HepG2 (cell line): ENCODE measurements around the gene PAPOLA. TPM values are rescaled to one million over a fixed set of nuclear protein-coding genes. Genes with fewer than 3 reads are reported as not detected.

ENCODE experiments used
- ATAC-seq: fragments of 200-7000 bp; cut with Tn5 transposase; 3 replicates; pipeline ENCODE4 v1.9.1; 2020; ENCODE audit warnings: mild to moderate bottlenecking, moderate library complexity
- BruUV-seq: library from RNA; stranded (reverse); fragments of 400-500 nt; replicated peaks from 2 replicates; lab custom pipeline; 2021; lab: Mats Ljungman, UMichigan
- CTCF ChIA-PET: fragments of 300-600 bp; formaldehyde crosslinking; extraction: SDS; loops from one replicate; lab custom pipeline; 2021; ENCODE audit warnings: low total read pairs, inconsistent platforms, low intra/inter-chr PET ratio; lab: Yijun Ruan, JAX
- POLR2A ChIA-PET: fragments of 350-600 bp; sonication (Branson Sonifier 250); formaldehyde crosslinking; loops from one replicate; lab custom pipeline; 2020; ENCODE audit warnings: antibody characterized with exemption, inconsistent platforms; lab: Yijun Ruan, JAX
- DNase-seq: peaks from one replicate; pipeline ENCODE4 v3.0.0-alpha.2; 2015; ENCODE audit warnings: low spot score
- FAIRE-seq: peaks from 3 replicates; lab custom pipeline; 2011; peaks lifted over from hg19 to GRCh38; lab: Jason Lieb, UNC
- H2AFZ ChIP-seq: one replicate; pipeline ENCODE4 v1.6.1; 2011; ENCODE audit warnings: low read length, inconsistent platforms
- H3K27ac ChIP-seq: fragments of 300-600 bp; 3 replicates; pipeline ENCODE4 v1.8.0; 2011; ENCODE audit warnings: mixed run types, mild to moderate bottlenecking, mixed read lengths, low read length, inconsistent platforms; ENCODE audit not compliant: insufficient read depth; ENCODE audit errors: extremely low read length
- H3K27me3 ChIP-seq, 2 experiments: fragments of 200-600 bp in 1 of 2; 2 replicates in 1 of 2; 3 replicates in 1 of 2; pipeline versions ENCODE4 v1.6.0 to v1.8.0; 2011; ENCODE audit warnings: low read length in 2 of 2, mild to moderate bottlenecking in 2 of 2, moderate library complexity in 2 of 2, inconsistent platforms in 1 of 2; ENCODE audit not compliant: insufficient read depth in 2 of 2, control insufficient read depth in 1 of 2
- H3K36me3 ChIP-seq, 2 experiments: fragments of 200-600 bp in 1 of 2; replicated peaks in 1 of 2; 2 replicates in 1 of 2; 3 replicates in 1 of 2; pipeline versions ENCODE4 v1.5.1 to v1.8.0; 2011; ENCODE audit warnings: low read length in 2 of 2, inconsistent platforms in 1 of 2; ENCODE audit not compliant: insufficient read depth in 2 of 2, control insufficient read depth in 1 of 2
- H3K4me1 ChIP-seq: 2 replicates; pipeline ENCODE4 v1.5.1; 2012; ENCODE audit warnings: low read length, inconsistent platforms; ENCODE audit not compliant: insufficient read depth
- H3K4me2 ChIP-seq: 2 replicates; pipeline ENCODE4 v1.6.0; 2011; ENCODE audit warnings: low read depth, low read length, inconsistent platforms
- H3K4me3 ChIP-seq, 3 experiments: fragments of 200-600 bp in 1 of 3; sonication (generic), shearing (Covaris generic) in 1 of 3; replicated peaks in 1 of 3; 2 replicates each; pipeline ENCODE4 v1.5.1; 2011 to 2016; ENCODE audit warnings: low read length in 3 of 3, inconsistent platforms in 2 of 3, low read depth in 2 of 3, mild to moderate bottlenecking in 2 of 3, control low read depth in 1 of 3, mixed read lengths in 1 of 3; ENCODE audit not compliant: insufficient read depth in 1 of 3
- H3K79me2 ChIP-seq: one replicate; pipeline ENCODE4 v1.6.1; 2011; ENCODE audit warnings: low read length, inconsistent platforms; ENCODE audit not compliant: insufficient read depth
- H3K9ac ChIP-seq: 2 replicates; pipeline ENCODE4 v1.6.0; 2011; ENCODE audit warnings: mild to moderate bottlenecking, low read depth, low read length, inconsistent platforms; ENCODE audit not compliant: insufficient read depth
- H3K9me3 ChIP-seq: 2 replicates; pipeline ENCODE4 v1.5.1; 2012; ENCODE audit warnings: mild to moderate bottlenecking, low read length
- H4K20me1 ChIP-seq: 2 replicates; pipeline ENCODE4 v1.6.0; 2011; ENCODE audit warnings: inconsistent platforms, mild to moderate bottlenecking, low read length, moderate library complexity; ENCODE audit not compliant: insufficient read depth
- ATF5 ChIP-seq: sonication (generic); formaldehyde crosslinking; IDR thresholded peaks from 2 replicates; pipeline ENCODE4 v1.4.0; 2020; ENCODE audit warnings: mild to moderate bottlenecking, low read depth, missing genetic modification reagents
- CCAR2 ChIP-seq: fragments of 200-400 bp; formaldehyde crosslinking; optimal IDR thresholded peaks from 2 replicates; pipeline ENCODE3; 2018; ENCODE audit warnings: low read depth, mild to moderate bottlenecking, low read length, moderate library complexity
- CCDC6 ChIP-seq: sonication (generic); formaldehyde crosslinking; IDR thresholded peaks from 2 replicates; pipeline ENCODE4 v1.8.1; 2022; ENCODE audit warnings: mild to moderate bottlenecking, missing genetic modification reagents, moderate library complexity
- ETV5 ChIP-seq: IDR thresholded peaks from 2 replicates; pipeline ENCODE4 v1.6.1; 2018; ENCODE audit warnings: missing biosample characterization, missing genetic modification reagents, inconsistent platforms, borderline replicate concordance
- JDP2 ChIP-seq: sonication (generic); formaldehyde crosslinking; IDR thresholded peaks from 2 replicates; pipeline ENCODE4 v1.8.1; 2022; ENCODE audit warnings: missing genetic modification reagents, borderline replicate concordance
- KLF16 ChIP-seq, 2 experiments: sonication (generic) in 1 of 2; formaldehyde crosslinking in 1 of 2; IDR thresholded peaks; 2 replicates each; pipeline versions ENCODE4 v1.6.1 to v1.8.0; 2016 to 2023; ENCODE audit warnings: missing genetic modification reagents in 2 of 2, missing compliant biosample characterization in 1 of 2
- MIER3 ChIP-seq: IDR thresholded peaks from 2 replicates; pipeline ENCODE4 v1.6.1; 2016; ENCODE audit warnings: missing compliant biosample characterization, borderline replicate concordance
- RFX3 ChIP-seq: IDR thresholded peaks from 2 replicates; pipeline ENCODE4 v1.6.1; 2016; ENCODE audit warnings: missing biosample characterization, missing genetic modification reagents
- RXRA ChIP-seq: sonication (generic); formaldehyde crosslinking; IDR thresholded peaks from 2 replicates; pipeline ENCODE4 v1.5.1; 2020; ENCODE audit warnings: missing genetic modification reagents
- TRAFD1 ChIP-seq: sonication (generic); formaldehyde crosslinking; IDR thresholded peaks from 2 replicates; pipeline ENCODE4 v1.5.1; 2020; ENCODE audit warnings: missing genetic modification reagents, mild to moderate bottlenecking, borderline replicate concordance
- ZBTB2 ChIP-seq: sonication (generic); formaldehyde crosslinking; IDR thresholded peaks from 2 replicates; pipeline ENCODE4 v1.8.0; 2022; ENCODE audit warnings: low read depth, missing genetic modification reagents
- ZNF180 ChIP-seq: sonication (generic); formaldehyde crosslinking; IDR thresholded peaks from 2 replicates; pipeline ENCODE4 v1.4.0; 2020; ENCODE audit warnings: low read depth, missing genetic modification reagents, borderline replicate concordance
- ZNF331 ChIP-seq: sonication (generic); formaldehyde crosslinking; IDR thresholded peaks from 2 replicates; pipeline ENCODE4 v1.4.0; 2020; ENCODE audit warnings: missing genetic modification reagents
- ZNF546 ChIP-seq: sonication (generic); formaldehyde crosslinking; conservative IDR thresholded peaks from 2 replicates; pipeline ENCODE4 v1.8.1; 2023; ENCODE audit warnings: mild to moderate bottlenecking, missing genetic modification reagents
- ZNF569 ChIP-seq: sonication (generic); formaldehyde crosslinking; IDR thresholded peaks from 2 replicates; pipeline ENCODE4 v1.5.0; 2020; ENCODE audit warnings: mild to moderate bottlenecking, missing genetic modification reagents, moderate library complexity, borderline replicate concordance
- ZNF670 ChIP-seq: sonication (generic); formaldehyde crosslinking; IDR thresholded peaks from 2 replicates; pipeline ENCODE4 v1.8.0; 2022; ENCODE audit warnings: mild to moderate bottlenecking, missing genetic modification reagents, borderline replicate concordance
- ZNF710 ChIP-seq: sonication (generic); formaldehyde crosslinking; IDR thresholded peaks from 2 replicates; pipeline ENCODE4 v1.5.0; 2020; ENCODE audit warnings: mild to moderate bottlenecking, missing genetic modification reagents, borderline replicate concordance
- WGBS: methylation state at CpG from one replicate; pipeline ENCODE4 v1.1.6; 2017; ENCODE audit warnings: low lambda C conversion rate; 5-methylcytosine and 5-hydroxymethylcytosine counted together
- in situ Hi-C: cut with HindIII; loops from 2 replicates; pipeline ENCODE4 v1.10.0; 2017; ENCODE audit warnings: low pct_unique_long_range_greater_than_20kb; ENCODE audit not compliant: extremely low pct_ligation_motif_present
- intact Hi-C: fragments of 100-400 bp; cut with micrococcal nuclease; formaldehyde crosslinking; loops from one replicate; pipeline ENCODE4 v1.10.0; 2022; ENCODE audit not compliant: unreplicated experiment
- polyA plus RNA-seq, 8 experiments: library from polyadenylated mRNA; depleted of rRNA in 3 of 8; stranded (reverse) in 7 of 8; unstranded in 1 of 8; fragments of >200 nt; fragmentation: Illumina TruSeq in 4 of 8; extraction: Trizol in 4 of 8; gene quantifications; 2 replicates each; pipeline versions ENCODE4 v1.2.1 to v1.2.3, GENCODE V29; 2011 to 2016; ENCODE audit warnings: low read depth in 4 of 8, missing spikeins in 1 of 8, mixed read lengths in 1 of 8; ENCODE audit not compliant: insufficient read depth in 1 of 8
- total RNA-seq, 5 experiments: library from RNA; depleted of rRNA; stranded (reverse); fragments of >200 nt; fragmentation: Illumina TruSeq; extraction: Trizol; gene quantifications; 2 replicates each; pipeline ENCODE4 v1.2.3, GENCODE V29; 2016; ENCODE audit warnings: low read depth in 1 of 5

The PAPOLA gene
- total and polyA plus RNA-seq, 2 of the 13 experiments (the other 11 are each of a cell fraction or from before 2014, with no cell fraction given) = 103 to 151 TPM

GRCh38 chr14:96459851-96460250 lies 42.3 kb upstream of the PAPOLA start:
- H3K27ac ChIP-seq = no peak overlapping the region
- H3K4me3 ChIP-seq = no peak overlapping the region
- 96% methylated on average over 3 of the region's 3 CpGs for WGBS
- BruUV-seq = no TSS peak
- H3K9me3 ChIP-seq = no peaks in the 10 kb centered on the region
- H4K20me1 ChIP-seq = no peaks in the 10 kb centered on the region
- TF ChIP-seq KLF16 (CRISPR knock-in tag; IDR thresholded peaks at IDR 0.05) (no peak), ZNF569 (CRISPR knock-in tag) (no peak), ETV5 (CRISPR knock-in tag) (no peak), MIER3 (CRISPR knock-in tag) (no peak), ATF5 (CRISPR knock-in tag) (no peak), ZNF331 (no peak), JDP2 (CRISPR knock-in tag) (no peak), ZNF670 (CRISPR knock-in tag) (no peak), ZNF180 (CRISPR knock-in tag) (no peak), RFX3 (CRISPR knock-in tag) (no peak), CCDC6 (CRISPR knock-in tag) (no peak), ZBTB2 (CRISPR knock-in tag) (no peak), CCAR2 (no peak), RXRA (no peak), ZNF546 (CRISPR knock-in tag) (no peak), ZNF710 (CRISPR knock-in tag) (no peak), TRAFD1 (CRISPR knock-in tag) (no peak)
- H3K9ac ChIP-seq = no peak overlapping the region
- H3K36me3 ChIP-seq = no peaks in the 10 kb centered on the region
- no peak for FAIRE-seq
- peaks cover 51% of the 10 kb centered on the region for H3K4me1 ChIP-seq
- no peaks in the 10 kb centered on the region for H3K79me2 ChIP-seq
- DNase-seq = no peak
- CTCF ChIA-PET = no interaction called here
- intact Hi-C loops (loop anchor here (5.0 kb wide), 1 partner anchor 42 kb away; the partner anchor contains the start of gene PAPOLA), in situ Hi-C loops (no loop called here)
- H2AFZ ChIP-seq = no peak overlapping the region
- POLR2A ChIA-PET = no interaction called here
- ATAC-seq = no peak
- no peaks in the 10 kb centered on the region for H3K27me3 ChIP-seq
- H3K4me2 ChIP-seq = no peak overlapping the region
